HPDE6-E6E7 (cell line): ENCODE measurements around the gene CDKAL1.

Source experiments
- DNase-seq: peaks from one replicate; pipeline ENCODE4 v3.0.0; 2011; ENCODE audit warnings: missing footprints; ENCODE audit errors: extremely low spot score

Gene CDKAL1

DNA sequence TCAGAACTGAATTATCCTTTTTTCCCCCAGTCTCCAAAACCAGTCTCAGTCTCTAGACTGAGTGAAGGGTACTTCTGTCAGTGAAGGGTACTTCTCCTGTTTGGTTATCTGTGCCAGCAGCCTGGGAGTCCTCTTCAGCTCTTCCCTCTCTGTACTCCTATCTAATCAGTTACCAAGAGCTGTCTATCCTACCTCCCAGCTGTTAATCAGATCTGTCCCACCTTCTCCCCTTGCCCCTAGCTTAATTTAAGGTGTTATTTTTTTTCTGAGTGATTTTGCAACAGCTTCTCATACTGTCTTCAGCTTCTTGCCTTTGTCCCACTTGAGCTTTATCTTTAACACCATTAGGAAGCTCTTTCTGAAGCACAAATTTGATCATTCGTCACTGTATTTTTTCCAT lies 567.4 kb downstream of the CDKAL1 start:
- no peak for DNase-seq

GRCh38 chr6:21102201-21102600 lies 567.9 kb downstream of the CDKAL1 start:
- DNase-seq: no peak

- DNase-seq: no peak
Measured at GRCh38 chr6:21102624-21103023, 568.4 kb downstream of the CDKAL1 start.

DNA sequence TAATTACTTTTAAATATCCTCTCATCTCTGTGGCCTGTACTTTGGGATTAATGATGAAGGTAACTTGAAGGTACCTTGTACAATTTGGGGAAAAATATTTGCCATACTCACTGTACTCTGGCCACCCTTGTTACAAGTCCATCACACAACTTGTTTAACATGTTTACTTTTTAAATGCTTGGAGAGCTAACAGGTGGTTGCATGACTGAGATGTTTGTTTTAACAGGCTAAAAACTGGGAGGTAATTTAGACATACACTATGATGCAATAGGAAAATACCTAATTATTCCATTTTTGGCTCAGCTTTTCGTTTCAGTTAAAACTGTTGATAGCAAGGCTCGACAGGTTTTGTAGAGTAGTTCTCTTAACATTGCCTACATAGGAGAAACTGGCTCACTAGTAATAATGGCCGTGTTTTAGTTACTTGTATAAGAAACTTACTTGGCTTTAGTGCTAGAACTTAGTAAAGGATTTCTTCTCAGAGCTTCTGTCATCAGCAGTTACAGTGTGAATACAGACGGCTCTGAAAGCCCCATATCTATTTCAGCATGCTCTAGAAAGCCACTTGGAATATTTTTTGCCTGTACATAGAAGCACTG lies 569.5 kb downstream of the CDKAL1 start:
- DNase-seq: no peak

DNA sequence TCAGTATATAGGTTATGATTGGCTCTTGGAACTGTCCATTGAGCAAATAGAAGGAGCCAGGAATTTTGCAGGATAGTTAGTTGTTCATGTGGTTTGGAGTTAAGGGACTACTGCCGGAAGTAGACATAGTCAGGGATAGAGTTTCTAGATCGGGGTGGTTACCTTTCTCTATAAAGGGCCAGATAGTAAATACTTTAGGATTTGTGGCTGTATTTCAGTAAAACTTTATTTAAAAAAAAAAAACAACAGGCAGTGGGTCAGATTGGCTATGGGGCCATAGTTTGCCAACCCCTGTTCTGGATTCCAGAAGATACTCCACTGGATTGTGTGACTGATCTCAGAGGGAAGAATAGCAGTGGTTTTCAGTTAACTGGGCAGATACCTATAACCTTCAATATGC lies 570.0 kb downstream of the CDKAL1 start:
- no peak for DNase-seq

GRCh38 chr6:21107796-21108195 lies 573.5 kb downstream of the CDKAL1 start:
- DNase-seq: no peak

- no peak for DNase-seq
Measured at GRCh38 chr6:21109391-21110178, 575.3 kb downstream of the CDKAL1 start.

DNA sequence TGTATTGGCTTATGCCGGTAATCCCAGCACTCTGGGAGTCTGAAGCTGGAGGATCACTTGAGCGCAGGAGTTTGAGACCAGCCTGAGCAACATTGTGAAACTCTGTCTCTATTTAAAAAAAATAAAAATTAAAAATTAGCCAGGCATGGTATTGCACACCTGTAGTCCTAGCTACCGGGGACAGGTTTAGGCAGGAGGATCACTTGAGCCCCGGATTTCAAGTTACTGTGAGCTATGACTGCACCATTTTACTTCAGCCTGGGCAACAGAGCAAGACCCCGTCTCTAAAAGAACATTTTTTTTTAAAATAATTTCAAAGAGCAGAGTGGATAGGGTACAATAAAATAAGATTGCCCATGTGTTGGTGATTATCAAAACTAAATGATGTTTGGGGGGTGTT lies 576.4 kb downstream of the CDKAL1 start:
- no peak for DNase-seq

DNA sequence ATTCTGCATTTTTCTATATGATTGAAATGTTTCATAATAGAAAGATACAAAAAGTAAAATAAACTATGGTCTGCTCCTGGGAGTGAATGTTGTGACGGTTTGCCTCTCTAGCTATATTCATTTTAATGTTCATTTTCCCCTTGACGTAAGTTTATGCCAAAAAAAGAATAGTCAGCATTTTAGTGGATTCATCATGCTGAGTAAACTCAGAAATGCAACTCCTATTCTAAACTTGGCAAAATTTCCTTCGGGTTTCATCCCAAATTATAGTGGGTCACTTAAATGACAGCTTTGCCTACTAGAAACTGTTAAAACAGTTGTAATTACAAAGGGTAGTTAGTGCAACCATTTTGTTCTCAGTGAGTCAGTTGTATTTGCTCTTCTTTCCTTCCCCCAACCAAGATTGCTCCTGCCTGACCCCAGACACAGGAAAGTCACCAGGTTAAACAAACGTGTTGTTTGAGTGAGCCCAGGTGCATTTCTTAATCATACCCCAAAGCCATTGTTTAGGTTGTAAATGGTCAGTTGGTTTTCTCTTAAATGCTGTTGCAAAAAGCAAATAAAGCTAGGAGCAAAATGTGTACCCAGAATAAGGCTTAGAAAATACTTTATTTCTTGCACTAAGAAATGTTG lies 577.0 kb downstream of the CDKAL1 start:
- no peak for DNase-seq

DNA sequence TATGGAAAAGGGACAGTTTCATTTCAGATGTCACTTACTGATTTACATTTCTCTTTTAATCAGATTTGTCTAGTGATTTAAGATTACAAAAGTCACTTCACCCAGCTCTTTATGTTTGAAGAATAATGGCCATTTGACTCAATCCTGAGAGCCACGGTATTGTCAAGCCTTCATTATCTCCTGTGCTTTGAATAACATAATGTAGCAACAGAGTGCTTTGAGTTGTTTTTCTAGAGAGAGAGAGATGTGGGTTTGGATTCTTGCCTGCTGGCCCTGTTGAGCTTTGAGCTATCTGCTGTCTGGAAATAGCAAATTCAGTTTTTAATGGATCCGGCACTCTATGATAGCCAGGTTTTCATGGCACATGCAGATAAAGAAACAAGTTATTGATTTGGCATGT lies 580.9 kb downstream of the CDKAL1 start:
- no peak for DNase-seq

GRCh38 chr6:21116736-21117135 lies 582.5 kb downstream of the CDKAL1 start:
- DNase-seq: no peak

GRCh38 chr6:21118216-21118780 lies 584.0 kb downstream of the CDKAL1 start:
- DNase-seq: no peak

- no peak for DNase-seq
Measured at GRCh38 chr6:21121636-21122136, 587.4 kb downstream of the CDKAL1 start.

DNA sequence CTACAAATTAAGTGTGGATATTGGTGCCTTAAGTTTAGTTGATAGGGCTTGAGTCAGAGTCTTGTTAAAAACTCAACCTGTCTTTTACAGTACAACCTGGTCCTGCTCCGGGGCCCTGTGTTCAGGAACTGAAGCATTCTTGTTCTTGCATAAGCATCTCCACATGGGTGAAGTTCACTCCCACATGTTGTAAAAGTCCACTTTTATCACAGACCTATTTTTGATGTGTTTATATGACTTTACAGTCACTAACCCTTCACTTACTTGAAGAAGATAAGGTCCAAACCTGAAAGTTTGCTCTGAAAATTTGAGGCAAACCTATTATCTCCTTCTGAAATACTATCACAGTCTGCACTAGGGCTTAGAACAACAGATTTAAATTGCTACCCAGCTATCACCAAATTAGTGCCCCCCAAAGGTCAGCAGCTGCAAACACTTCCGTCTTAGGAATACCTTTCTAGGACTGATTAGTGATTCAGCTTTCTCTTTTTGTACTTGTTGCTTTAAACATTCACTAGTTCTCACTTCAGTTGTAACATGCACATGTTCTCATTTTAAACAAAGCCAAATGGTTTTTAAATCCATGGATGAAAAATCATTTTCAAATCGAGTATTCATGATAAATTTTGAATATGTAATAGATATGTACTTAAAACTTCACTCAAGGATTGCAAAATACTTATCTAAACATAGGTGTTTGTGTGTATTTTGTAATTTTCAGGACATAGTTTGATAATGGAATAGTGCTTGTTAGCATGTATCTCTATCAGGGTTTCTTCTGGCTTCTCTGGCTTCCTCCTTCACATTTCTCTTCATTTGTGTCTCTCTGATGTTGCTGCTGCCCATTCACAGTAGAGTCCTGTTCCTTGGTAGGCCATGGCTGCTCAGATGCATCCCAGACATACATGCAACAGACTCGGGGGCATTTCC lies 589.5 kb downstream of the CDKAL1 start:
- DNase-seq: no peak

- DNase-seq: no peak
Measured at GRCh38 chr6:21128601-21129000, 594.3 kb downstream of the CDKAL1 start.

- no peak for DNase-seq
Measured at GRCh38 chr6:21131406-21131805, 597.1 kb downstream of the CDKAL1 start.

- no peak for DNase-seq
Measured at GRCh38 chr6:21132446-21132845, 598.2 kb downstream of the CDKAL1 start.

DNA sequence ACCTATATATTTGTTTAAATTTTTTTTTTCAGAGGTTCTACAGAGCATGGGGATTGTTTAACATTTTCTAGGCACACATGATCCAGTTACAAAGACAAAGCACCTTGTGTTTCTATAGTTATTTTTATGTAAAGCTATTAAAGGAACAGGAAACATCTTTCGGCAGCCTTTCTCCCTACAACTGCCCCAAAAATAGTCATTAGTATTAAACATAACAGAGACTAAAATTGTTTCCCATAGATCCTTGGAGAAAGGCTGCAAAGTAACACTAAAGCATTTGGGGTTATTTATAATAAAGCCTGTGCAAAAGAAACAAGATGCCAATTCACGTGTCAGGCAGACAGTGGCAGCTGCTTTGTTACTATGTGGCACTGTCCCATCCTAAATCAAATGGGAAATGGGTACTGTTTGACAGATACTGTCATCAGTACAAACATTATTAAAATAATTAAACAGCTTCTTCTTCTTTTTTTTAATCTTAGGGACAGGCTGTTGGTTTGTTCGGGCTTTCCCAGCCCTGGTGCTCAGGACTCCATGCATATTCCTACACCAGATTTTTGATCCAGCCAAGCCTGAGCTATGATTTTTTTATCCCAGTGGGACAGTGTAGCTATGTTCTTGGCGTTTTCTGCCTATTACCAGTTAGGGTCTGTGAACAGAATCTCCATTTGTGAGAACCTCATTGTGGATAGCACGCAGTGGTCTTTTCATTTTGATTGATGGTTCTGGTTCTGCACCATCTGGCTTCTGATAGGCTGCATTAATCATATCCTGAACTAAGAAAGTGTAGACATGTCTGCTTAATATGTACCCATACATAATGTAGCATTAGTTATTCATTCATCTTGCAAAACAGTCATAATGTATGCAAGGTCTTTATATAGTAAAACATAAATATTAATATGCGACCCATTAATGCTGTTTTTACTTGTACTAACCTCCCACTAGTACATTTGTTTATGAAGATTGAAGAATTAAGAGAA lies 598.9 kb downstream of the CDKAL1 start:
- no peak for DNase-seq

DNA sequence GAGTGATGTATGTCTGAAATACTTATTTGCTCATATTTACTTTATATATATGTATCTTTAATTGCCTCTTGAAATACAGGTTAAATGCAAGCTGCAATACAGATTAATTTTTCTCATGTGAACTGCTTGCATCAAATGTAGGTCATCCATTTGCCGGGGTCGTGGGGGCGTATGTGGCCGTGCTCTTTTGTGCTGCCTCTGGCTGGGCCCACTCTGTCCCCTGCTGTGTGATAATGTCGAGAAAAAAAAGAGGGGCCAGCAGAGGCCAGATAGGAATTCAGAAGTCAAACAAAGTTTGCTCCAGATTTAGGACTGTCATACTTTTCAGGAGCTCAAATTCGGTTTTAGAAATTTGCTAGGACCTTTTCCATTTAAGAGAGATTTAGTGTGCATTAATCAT lies 599.6 kb downstream of the CDKAL1 start:
- DNase-seq: no peak

- DNase-seq: no peak
Measured at GRCh38 chr6:21134356-21134755, 600.1 kb downstream of the CDKAL1 start.
